ENCODE data around the gene SERTAD1. TPM values are rescaled to one million over a fixed set of nuclear protein-coding genes. Genes with fewer than 3 reads are reported as not detected.
A peak's percentile ranks its signal among the peaks of the same experiment; 100 is the strongest.

Gene SERTAD1
- total RNA-seq, 2 experiments from 2014 or later: 26.4 to 26.5 TPM

GRCh38 chr19:40420451-40420765 lies 5.4 kb downstream of the SERTAD1 start:
- H3K36me3 Mint-ChIP-seq (ENCODE audit: low read depth): peaks cover 18% of the 10 kb centered on the region
- Histone ChIP-seq H3K36me3 (ENCODE audit: insufficient read depth, low read length) (peaks cover 11% of the 10 kb centered on the region), H3K4me1 (ENCODE audit: insufficient read depth, low read length) (peaks cover 50% of the 10 kb centered on the region), H3K27ac (ENCODE audit: low read depth in 1 of 2, low read length in 2 of 2) (peak overlapping the region; percentile 83 to 90), H3K27me3 (ENCODE audit: control insufficient read depth in 1 of 2, insufficient read depth in 2 of 2, low read length in 2 of 2) (no peaks in the 10 kb centered on the region), H3K4me3 (ENCODE audit: low read length) (peak overlapping the region; percentile 94), H3K9me3 (ENCODE audit: control insufficient read depth in 1 of 2, insufficient read depth in 1 of 2, low read length in 2 of 2) (no peaks in the 10 kb centered on the region)
- no peaks in the 10 kb centered on the region for H3K9me3 Mint-ChIP-seq
- H3K4me3 Mint-ChIP-seq: peak overlapping the region; percentile 93
- no peak for TF ChIP-seq CTCF (IDR thresholded peaks at IDR 0.05)
- peaks cover 36% of the 10 kb centered on the region for H3K4me1 Mint-ChIP-seq (ENCODE audit: low read depth)
- H3K27ac Mint-ChIP-seq: peak overlapping the region; percentile 91
- ATAC-seq (ENCODE audit: poor library complexity) (no peak), DNase-seq (no peak)
- intact Hi-C loops (cut with DNase I, micrococcal nuclease): loop anchor here (2.0 to 10.0 kb wide), 5 partner anchors 44 to 586 kb away; partner anchors contain the start of genes BLVRB (in 1 of the 2), DYRK1B (in 1 of the 2) and LTBP4 (in 1 of the 2)
- POLR2A ChIA-PET: interaction anchor here (0.6 to 6.3 kb wide), 17 partner anchors 12 to 1129 kb away, joined by 3 to 71 read pairs (median 4); partner anchors contain the start of genes AKT2, BLVRB, C19orf47 and PLD3
- CTCF ChIA-PET: interaction anchor here (0.7 to 2.2 kb wide), 20 partner anchors 12 to 1695 kb away, joined by 3 to 32 read pairs (median 4); partner anchors contain the start of genes BLVRB, C19orf47, LTBP4 and PLD3
- H3K27me3 Mint-ChIP-seq: no peaks in the 10 kb centered on the region

DNA sequence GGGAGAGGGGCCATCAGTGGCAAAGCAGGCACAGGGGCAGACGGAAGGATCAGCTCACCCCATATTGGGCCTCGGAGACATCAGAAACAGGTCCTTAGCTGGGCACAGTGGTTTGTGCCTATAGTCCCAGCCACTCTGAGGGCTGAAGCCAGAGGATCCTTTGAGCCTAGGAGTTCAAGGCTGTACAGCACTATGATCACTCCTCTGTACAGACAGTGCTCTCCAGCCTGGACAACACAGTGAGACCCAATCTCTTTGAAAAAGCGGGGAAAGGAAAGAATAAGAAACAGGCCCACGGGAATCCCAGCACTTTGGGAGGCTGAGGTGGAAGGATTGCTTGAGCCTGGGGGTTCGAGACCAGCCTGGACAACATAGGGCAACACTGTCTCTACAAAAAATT lies 6.0 kb downstream of the SERTAD1 start:
- Mint-ChIP-seq H3K4me1 (ENCODE audit: low read depth) (peaks cover 33% of the 10 kb centered on the region), H3K4me3 (peak overlapping the region; percentile 87), H3K36me3 (ENCODE audit: low read depth) (peaks cover 15% of the 10 kb centered on the region), H3K27ac (peak overlapping the region; percentile 62), H3K9me3 (no peaks in the 10 kb centered on the region), H3K27me3 (no peaks in the 10 kb centered on the region)
- no peak for DNase-seq
- intact Hi-C loops (cut with DNase I, micrococcal nuclease): loop anchor here (2.0 to 10.0 kb wide), 5 partner anchors 45 to 585 kb away; partner anchors contain the start of genes BLVRB (in 1 of the 2), DYRK1B (in 1 of the 2) and LTBP4 (in 1 of the 2)
- Histone ChIP-seq H3K9me3 (ENCODE audit: control insufficient read depth in 1 of 2, insufficient read depth in 1 of 2, low read length in 2 of 2) (no peaks in the 10 kb centered on the region), H3K4me1 (ENCODE audit: insufficient read depth, low read length) (peaks cover 47% of the 10 kb centered on the region), H3K36me3 (ENCODE audit: insufficient read depth, low read length) (peaks cover 11% of the 10 kb centered on the region), H3K27me3 (ENCODE audit: control insufficient read depth in 1 of 2, insufficient read depth in 2 of 2, low read length in 2 of 2) (no peaks in the 10 kb centered on the region), H3K4me3 (ENCODE audit: low read length) (no peak overlapping the region), H3K27ac (ENCODE audit: low read depth in 1 of 2, low read length in 2 of 2) (no peak overlapping the region)
- no peak for ATAC-seq (ENCODE audit: poor library complexity)
- TF ChIP-seq CTCF (IDR thresholded peaks at IDR 0.05): no peak
- ChIA-PET CTCF (interaction anchor here (0.7 to 2.2 kb wide), 9 partner anchors 12 to 101 kb away, joined by 3 to 32 read pairs (median 9); partner anchors contain the start of genes BLVRB, C19orf47, PLD3 and SERTAD3), POLR2A (interaction anchor here (0.7 to 6.3 kb wide), 10 partner anchors 11 to 843 kb away, joined by 3 to 71 read pairs (median 6); partner anchors contain the start of genes AKT2, BLVRB, SERTAD3 and SPTBN4)

DNA sequence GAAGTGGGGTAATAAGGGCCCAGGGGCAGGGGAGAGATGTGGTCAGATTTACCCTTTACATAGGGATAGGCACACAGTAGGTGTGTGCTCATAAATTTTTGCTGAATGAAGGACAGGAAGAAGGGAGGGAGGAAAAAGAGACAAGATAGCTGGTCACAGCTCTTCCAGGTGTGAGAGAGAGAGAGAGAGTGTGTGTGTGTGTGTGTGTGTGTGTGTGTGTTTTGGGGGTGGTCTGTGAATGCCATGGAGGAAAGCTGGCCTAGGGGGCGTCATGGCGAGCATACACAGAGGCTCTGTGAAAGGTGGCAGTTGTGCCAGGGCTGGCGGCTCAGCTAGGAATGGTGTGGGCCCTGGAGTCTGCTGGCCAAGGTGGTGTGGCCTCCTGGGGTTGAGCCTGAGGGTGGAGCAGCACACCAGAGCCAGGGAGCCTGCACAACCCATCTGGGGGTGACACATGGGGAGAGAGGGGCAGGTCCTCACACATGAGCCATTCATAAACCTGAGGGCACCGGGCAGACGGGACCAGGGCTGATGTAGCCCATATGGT lies 6.7 kb downstream of the SERTAD1 start:
- peaks cover 41% of the 10 kb centered on the region for H3K4me1 ChIP-seq (ENCODE audit: insufficient read depth, low read length)
- no peak overlapping the region for H3K27ac ChIP-seq (ENCODE audit: low read depth in 1 of 2, low read length in 2 of 2)
- H3K4me3 ChIP-seq (ENCODE audit: low read length): no peak overlapping the region
- H3K4me1 Mint-ChIP-seq (ENCODE audit: low read depth): peaks cover 27% of the 10 kb centered on the region
- no peaks in the 10 kb centered on the region for H3K9me3 Mint-ChIP-seq
- TF ChIP-seq CTCF (IDR thresholded peaks at IDR 0.05): no peak
- H3K36me3 ChIP-seq (ENCODE audit: insufficient read depth, low read length): peaks cover 11% of the 10 kb centered on the region
- peak overlapping the region; percentile 62 for H3K27ac Mint-ChIP-seq
- no peaks in the 10 kb centered on the region for H3K27me3 ChIP-seq (ENCODE audit: control insufficient read depth in 1 of 2, insufficient read depth in 2 of 2, low read length in 2 of 2)
- ChIA-PET POLR2A (interaction anchor here (2.6 to 6.3 kb wide), 2 partner anchors 16 to 25 kb away, joined by 31 to 71 read pairs; partner anchors contain the start of gene SERTAD3), CTCF (interaction anchor here (0.7 kb wide), 1 partner anchor 16 kb away, joined by 4 read pairs; no protein-coding TSS in a partner anchor)
- H3K4me3 Mint-ChIP-seq: peak overlapping the region; percentile 87
- intact Hi-C loops (cut with DNase I, micrococcal nuclease): no loop called here
- H3K9me3 ChIP-seq (ENCODE audit: control insufficient read depth in 1 of 2, insufficient read depth in 1 of 2, low read length in 2 of 2): no peaks in the 10 kb centered on the region
- no peak for ATAC-seq (ENCODE audit: poor library complexity)
- H3K27me3 Mint-ChIP-seq: no peaks in the 10 kb centered on the region
- no peak for DNase-seq
- peaks cover 8% of the 10 kb centered on the region for H3K36me3 Mint-ChIP-seq (ENCODE audit: low read depth)

All from CD4-positive, alpha-beta T cell (primary cell).